HG02870 (cell line): Measurements from ENCODE around the gene PAX3.

ENCODE experiments used
- ATAC-seq: cut with Tn5 transposase; IDR thresholded peaks from one replicate; pipeline ENCODE4 v1.9.1; 2021; ENCODE audit warnings: mild to moderate bottlenecking, moderate library complexity; ENCODE audit not compliant: unreplicated experiment

Gene PAX3

DNA sequence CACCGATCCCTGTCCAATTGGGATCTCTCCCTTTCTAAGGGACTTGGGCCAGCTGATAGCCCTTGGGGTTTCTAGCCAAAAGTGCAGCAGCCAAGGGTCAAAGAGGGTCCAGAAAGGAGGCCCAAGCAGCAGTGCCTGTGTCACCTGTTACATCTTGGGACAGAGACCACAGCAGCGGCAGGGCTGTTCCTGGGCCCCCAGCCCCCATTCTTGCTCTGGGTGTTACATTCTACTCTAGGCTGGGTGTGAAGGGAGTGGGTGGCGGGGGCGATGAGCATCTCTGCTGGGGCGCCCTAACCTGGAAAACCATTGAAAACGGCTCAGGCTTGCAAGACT lies 1.2 kb downstream of the PAX3 start:
- ATAC-seq = no peak

DNA sequence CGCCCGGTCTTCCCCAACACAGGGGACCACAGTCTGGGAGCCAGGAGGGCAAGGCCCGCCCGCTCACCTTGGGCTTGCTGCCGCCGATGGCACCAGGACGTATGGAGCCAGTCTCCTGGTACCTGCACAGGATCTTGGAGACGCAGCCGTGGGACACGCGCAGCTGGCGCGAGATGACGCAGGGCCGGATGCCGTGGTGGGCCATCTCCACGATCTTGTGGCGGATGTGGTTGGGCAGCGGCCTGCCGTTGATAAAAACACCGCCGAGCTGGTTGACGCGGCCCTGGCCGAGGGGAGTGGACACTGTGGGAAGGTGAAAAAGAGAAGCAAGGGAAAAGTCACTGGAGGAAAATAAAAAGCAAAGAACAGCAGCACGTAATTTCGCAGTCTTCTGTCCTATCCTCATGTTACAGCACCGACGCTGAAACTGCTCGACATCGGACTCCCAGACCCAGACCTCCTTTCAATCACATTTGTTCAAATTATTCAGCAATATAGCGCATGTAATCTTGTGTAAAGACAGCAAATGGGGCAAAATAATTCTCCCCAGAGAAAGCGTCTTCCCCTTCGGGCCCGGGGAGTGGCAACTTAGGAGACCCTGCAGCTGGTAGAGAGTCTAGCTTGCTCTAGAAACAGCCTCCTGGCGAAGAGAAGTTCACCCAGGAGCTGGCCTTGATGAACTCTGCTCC lies 1.7 kb downstream of the PAX3 start:
- ATAC-seq = no peak

DNA sequence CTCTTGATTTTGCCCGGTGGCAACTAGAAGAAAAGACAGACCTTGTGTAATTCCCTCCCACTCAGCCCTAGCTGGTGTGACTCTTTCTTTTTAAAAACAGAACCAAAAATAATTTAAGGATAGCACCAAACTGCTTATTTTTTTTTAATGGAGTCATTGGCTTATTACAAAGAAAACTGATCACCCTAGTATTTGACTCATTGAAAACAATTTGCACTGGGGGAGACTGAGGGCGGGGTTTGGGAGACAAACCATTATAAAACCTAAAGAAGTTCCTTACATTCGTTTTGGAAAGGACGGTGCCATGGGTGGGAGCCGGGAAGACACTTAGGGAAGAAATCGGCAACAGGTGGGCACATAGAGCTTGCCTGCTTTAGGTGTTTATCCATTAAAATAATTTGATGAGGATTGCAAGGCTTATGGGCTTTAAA lies 2.5 kb downstream of the PAX3 start:
- no peak for ATAC-seq

DNA sequence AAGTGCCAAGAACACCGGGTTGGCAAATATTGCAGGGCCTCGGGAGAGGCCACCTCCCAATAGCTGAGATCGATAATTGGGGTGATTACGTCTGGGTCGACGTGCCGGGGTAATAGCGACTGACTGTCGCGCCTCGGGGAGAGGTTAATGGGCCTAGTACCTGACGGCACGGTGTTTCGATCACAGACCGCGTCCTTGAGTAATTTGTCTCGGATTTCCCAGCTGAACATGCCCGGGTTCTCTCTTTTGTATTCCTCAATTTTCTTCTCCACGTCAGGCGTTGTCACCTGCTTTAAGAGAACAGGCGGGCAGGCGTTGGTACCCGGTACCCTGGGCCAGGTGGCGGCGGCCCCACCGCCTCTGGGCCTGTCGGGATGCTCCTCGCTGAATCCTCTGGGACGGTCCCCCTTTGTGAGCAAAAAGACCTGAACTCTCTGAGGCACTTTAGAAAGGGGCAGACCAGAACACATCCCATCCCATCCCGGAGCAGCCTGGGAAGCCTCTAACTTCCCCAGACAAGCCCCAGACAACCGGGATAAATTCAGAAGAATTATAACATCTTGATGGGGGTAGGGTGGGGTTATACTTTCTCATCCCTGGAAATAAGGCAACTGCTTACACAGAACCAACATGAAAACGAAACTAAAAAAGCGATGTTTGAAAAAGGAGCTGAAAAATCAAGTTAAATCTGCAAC lies 3.3 kb downstream of the PAX3 start:
- no peak for ATAC-seq

DNA sequence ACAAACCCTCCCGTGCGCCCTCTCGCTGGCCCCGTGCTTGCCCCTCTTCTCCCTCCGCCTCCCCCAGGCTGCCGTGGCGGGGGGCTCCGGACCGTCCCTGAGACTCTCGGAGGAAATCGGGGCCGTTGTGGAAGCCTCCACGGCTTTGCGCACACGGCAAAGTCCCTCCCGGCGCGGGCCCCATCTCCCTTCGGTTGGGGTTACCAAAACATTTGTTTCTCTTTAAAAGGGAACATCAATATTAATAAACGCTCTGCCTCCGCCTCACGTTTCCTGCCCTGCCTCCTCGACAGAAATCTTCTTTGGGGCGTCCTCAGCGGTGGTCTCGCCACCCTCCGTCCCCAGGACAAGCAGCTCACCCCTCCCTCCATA lies 3.8 kb downstream of the PAX3 start:
- no peak for ATAC-seq

DNA sequence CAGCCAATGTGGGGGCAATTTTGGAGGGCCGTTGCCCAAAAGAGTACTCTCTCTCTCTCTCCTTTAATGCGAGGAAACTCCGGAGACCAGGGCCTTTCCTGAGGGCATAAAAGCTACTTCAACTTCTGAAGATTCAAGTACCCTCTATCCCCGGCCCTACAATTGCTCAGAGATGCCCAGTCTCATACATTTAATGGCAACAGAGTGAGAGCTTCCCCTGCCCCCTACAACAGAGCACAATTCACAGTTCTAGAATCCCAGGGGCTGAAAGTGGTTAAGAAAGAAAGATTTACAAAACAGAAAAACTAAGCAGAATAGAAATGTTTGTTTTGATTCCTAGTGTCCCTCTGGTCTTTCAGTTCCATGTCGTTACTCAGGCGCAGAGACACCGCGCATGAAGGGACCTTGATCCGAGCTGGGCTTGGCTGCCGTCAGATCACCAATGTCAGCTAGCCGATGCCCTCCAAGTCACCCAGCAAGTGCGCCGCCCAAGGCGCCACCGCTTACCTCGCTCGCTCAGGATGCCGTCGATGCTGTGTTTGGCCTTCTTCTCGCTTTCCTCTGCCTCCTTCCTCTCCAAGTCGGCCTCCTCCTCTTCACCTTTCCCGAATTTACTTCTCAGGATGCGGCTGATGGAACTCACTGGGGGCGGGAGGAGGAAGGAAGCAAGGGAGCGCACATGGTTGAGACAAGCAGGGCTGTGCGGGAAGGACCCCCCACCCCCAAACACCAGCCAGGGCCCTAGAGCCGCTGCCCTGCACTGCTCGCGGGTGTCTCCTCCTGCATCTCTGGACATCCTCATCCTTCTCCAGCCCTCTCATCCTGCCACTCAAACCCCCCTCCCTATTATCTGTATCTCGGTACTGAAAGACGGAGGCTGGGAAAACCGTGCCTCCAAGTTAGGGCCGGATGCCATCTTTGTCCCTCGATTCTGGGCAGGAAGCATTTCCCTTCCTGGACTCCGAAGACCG lies 4.9 kb downstream of the PAX3 start:
- ATAC-seq = no peak

DNA sequence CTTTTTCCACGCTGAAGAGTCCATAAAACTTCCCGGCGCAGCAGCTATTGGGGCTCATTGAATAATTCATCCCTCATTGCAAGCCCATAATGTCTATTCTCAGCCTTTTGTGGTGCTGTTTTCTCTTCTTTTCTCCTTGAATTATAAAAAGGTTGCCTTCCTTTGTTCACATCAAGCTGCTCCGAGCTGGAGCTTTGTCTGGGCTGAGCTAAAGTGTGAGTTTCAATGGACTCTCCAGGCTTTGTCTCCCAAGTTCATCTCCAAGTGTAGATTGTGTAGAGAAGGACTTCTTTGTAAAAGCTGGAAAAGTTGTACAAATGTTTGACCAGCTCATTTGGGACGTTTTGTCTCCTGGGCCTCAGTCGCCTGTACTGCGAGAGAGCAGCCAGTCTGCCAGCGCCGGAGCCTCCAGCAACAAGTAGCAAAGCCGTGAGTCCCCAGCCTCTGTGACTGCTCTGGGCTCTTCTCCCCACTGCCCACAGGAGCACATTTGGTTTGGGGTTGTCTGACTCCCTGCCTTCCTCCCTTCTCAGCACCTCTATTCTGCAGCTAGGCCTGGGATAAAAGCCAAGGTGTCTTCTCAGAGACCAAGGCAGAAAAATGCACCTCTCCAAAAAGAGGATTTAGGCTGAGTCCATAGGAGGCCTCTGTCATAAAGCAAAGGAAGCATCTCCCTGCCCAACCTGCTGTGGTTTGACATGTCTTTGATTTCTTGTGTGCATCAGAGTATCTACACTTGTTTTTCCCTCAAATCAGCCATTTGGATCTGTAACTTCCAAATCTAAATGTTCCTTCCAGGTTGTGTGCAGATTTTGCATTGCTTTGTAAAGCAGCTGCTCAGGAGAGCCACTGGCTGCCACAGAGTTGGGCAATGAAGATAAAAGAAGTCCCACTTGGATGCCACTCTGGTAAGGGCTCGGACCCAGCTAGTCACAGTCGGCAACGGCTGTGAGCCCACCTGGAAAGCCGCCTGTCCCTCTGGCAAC lies 6.4 kb downstream of the PAX3 start:
- ATAC-seq = no peak

DNA sequence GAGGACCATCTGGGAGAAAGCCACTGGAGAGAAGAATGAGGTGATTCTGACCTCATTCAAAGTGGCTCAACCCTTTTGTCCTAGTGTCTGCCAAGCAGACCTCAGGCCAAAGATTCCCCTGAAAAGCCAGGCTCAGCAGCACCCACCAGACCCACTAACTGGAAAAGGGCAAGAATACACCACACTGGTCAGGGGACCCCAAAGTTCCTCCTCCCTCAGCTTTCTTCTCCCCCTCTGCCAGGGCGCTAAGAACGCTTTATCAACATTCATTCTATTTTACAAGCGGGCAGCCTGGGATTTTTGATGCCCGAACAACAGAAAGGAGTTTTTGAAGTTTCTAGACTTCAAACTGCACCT lies 7.3 kb downstream of the PAX3 start:
- no peak for ATAC-seq

DNA sequence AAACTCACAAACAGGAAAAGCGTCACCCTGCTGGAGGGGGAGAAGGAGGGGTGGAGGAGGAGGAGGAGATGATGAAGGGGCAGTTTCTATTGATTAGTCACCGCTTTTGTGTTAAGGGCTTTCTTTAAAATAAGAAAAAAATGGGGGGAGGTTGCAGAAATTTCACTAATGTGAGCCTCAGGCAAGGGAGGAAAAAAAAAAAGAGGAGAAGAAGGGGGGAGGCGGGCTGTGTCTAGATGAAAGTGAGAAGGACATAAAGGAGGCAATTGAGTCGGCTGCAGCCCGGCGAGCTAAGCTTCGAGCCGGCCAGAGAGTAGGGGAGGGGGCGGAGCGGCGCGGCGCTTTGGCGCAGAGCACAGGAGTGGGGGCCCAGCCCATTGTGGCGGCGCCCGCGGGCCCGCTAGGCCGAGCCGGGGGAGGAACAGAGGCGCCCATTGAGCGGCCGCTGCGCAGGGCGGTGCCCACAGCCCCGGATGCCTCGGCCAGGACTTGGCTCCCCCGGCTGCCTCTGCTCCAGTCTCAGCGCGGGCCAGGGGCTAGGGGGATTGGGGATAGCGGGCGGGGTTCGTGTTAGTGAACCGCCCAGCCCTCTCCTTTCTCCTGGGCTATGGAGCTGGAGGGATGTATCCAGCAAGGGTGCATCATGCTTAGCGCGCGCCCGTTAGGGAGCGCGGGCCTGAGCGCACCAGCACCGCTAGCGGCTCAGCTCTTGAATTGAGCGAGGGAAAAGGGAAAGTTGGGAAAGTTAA lies 7.9 kb downstream of the PAX3 start:
- ATAC-seq = no peak

DNA sequence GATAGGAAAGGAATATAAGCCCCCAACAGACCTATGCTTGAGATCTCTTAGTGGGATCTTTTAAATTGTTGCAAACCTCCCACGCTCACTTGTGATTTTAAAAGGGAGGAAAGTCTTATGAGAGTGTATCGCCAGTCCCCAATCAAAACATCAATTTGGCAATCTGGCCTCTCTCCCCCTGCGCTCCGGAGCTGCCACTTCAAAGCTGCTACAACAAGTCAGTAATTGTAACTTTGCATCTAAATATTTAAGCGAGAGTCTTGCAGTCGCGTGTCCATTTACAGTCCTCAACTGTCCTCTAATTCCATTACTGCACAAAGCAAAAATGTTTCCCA lies 8.4 kb downstream of the PAX3 start:
- no peak for ATAC-seq

DNA sequence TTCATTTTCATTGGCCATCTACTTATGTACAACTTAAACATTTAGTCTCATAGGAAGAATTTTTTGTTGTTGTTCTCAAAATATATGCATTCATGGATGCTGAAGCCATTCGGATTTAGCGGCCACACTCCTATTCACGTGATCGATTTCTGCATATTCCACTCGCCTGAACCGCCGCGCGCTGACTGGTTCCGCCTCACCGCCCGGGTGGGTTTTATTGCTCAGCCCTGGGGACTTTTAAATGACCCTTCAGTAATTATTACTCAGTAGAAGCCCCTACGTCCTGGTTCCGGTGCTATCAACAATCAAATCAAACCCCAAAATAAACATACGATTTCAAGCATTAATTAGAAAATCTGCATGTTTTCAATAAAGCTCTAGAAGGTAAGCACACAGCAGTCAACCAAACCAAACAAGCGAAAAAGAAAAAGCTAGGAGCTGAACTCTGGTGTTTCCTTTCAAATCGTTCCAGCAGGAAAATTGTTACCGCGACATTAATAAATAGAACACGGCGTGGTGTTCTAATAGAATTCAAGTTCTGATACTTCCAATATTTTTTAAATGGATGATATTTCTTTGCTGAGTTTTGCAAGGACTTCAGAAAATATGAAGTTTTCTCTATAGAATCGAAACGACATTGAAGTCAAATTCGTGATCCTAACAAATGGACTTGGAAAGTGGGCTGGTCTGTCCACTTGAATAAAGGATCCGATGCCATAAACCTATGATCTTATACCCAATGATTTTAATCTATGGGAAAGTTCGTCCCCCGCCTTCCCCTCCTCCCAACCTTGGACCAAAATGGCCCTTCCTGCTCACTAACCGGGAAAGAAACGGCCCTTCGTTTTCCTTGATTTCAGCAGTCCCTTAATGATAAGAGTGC lies 9.3 kb downstream of the PAX3 start:
- no peak for ATAC-seq

DNA sequence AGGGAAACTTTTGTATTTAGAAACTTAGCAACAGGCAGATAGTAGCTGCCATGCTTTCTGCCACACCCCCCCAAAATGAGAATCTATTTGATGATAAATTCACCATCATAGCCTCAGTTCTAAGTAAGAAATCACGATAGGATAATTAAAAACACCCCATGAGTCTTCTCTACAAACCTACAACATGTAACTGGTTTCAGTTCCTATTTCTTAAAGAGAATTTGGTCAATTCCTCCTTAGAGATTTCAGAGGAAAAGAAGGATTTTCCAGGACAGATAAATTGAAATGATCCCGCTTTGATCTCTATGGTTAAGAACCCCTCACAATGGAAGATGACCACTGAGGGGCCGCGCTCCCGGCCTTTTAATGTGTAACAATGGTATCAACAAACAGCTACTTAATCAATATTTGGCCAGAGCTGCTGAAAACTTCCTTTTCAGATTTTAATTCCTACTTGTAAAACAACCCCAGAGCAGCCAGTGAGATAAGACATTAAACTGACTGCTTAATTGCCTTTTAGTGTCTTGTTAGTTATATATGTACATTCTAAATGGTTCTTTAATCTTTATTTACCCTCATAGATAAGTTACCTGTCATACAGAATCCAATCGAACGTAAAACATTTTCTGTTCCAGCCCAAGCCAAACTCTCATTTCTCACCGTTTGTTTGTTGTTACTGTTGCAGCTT lies 10.1 kb downstream of the PAX3 start:
- no peak for ATAC-seq

DNA sequence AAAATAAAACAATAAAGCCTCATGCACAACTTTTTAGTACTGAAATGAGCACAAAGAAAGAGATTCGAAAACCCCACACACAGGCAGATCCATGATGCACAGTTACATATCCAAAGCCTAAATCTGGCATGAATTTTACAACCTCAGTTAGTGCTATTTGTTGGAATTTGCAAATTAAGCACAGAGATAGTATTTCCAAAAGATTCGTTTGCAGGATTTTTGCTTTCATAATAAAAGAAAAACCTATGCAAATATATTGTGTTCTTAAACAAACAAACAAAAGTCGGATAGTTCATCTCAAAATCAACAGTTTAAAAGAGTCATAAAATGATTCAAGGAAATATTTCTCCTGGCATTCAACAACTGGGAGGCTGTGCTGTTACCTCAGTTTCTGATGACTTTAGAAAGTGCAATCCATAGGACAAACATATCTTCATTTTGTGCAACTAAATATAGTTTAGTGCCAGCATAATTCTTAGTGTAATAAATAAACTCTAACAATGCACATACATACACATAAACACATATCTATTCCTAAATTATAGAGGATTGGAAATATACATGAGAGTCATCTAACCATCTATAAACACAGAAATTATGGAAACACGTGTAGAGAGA lies 10.8 kb downstream of the PAX3 start:
- no peak for ATAC-seq

DNA sequence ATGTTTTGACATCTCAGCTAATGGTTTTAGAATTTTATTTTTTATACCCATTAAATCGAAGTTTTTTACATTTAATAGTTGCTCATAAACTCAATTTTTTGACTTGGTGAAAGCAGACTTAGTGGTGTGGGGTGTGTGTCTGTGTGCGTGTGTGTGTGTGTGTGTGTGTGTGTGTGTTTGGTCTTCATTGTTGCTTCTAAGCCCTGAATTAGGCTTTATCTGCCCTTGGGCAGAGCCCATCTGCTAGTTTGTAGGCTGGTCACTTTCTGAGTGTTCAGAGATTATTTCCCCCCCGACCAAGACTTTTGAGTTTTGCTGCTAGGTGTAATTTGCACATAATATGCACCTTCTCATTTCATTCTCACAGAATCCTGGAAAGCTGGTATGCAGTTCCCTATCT lies 14.3 kb downstream of the PAX3 start:
- no peak for ATAC-seq

DNA sequence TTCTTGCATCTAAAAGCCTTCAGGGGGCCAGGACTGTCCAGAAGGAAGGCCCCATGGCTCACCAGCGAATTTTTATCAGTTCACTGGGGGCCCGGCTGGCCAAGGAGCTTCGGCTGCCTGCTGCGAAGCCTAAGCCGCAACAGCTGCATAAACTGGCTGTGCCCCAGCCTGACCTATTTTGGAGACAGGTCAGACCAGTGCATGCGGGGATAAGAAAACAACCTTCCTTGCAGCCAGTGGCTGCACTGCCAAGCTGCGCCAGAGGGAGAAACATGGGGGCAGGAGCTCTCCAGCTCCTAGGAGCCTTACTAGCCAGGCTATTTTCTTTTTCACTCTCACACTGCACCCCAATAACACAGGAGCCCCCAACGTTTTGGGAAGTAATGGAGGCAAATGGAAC lies 15.2 kb downstream of the PAX3 start:
- no peak for ATAC-seq

DNA sequence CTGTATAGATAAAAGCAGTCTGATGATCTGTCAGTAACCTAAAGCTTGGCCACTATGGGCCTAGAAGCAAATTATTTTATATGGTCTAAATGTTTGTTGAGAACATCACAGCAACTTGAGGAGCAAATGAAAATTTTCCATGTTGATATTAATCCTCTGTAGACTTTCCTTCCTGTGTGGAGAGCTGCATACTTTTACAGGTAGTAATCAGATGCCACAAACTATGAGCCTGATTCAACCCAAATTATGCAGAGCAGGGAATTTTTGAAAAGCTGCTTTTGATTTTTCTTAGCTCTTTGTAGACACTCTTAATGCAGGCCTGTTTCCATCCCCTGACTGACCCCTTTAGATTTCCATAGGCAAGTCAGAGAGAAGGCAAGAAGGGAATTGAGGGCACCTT lies 17.3 kb downstream of the PAX3 start:
- no peak for ATAC-seq

DNA sequence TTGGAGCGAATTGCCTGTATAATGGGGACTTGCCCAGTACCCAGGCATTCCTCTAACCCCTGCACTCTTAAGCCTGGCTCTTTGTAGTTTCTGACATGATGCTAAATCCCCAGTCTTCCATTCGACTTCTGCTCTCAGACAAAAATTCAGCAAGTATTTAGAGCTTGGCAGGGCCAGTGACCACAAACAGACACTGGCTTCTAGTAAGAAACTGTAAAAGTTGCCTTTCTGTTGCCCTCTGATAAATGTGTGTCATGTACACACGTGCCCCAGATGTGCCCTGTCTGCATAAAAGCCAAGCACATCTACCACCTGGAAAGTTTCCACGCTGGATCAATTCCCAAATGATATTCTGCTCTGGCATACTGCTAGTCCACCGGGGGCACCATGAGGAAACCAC lies 18.0 kb downstream of the PAX3 start:
- no peak for ATAC-seq

DNA sequence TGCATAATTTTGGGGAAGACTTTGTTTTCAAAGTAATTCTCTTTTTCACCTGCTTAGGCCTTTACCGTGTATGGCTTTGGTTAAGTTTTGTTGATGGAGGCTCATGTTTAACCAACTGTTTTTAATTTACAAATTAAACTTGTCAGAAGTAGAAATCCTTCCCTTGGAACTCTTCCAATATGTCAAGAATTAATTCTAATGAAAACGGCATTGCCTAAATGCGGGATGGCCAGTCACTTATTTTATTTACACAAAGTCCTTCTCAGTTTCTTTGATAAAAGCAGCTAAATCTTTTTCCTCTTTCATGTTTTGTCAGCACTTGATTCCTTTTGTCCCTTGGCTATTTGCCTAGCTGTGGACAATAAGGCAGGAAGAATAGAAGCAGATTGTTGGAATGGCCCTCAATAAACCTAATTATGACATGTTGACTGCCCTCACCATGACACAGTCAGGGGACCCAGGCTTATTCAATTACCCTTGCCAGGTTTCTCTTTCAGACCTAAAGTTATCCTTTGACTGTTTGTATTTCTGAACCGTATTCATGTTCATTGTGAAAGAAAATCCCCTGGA lies 26.3 kb downstream of the PAX3 start:
- ATAC-seq = no peak
